PC-9 (cell line): Measurements from ENCODE around the gene NLGN1. TPM values are rescaled to one million over a fixed set of nuclear protein-coding genes. Genes with fewer than 3 reads are reported as not detected.

Source experiments
- BruUV-seq: library from RNA; stranded (reverse); fragments of 400-500 nt; replicated peaks from 2 replicates; lab custom pipeline; 2021; lab: Mats Ljungman, UMichigan
- CTCF ChIA-PET: fragments of 300-600 bp; sonication (Branson Sonifier 250); formaldehyde crosslinking; loops from one replicate; lab custom pipeline; 2022; ENCODE audit warnings: antibody characterized with exemption; lab: Charles Lee
- POLR2A ChIA-PET: fragments of 300-600 bp; sonication (Branson Sonifier 250); formaldehyde crosslinking; loops from one replicate; lab custom pipeline; 2022; ENCODE audit warnings: antibody characterized with exemption; ENCODE audit not compliant: unreplicated experiment; lab: Charles Lee
- DNase-seq, 2 experiments: peaks; one replicate each; pipeline versions ENCODE4 v3.0.0 to v3.0.0-alpha.2; 2015 to 2022; ENCODE audit warnings: mixed read lengths in 1 of 2
- H2AFZ ChIP-seq: fragments of 200-600 bp; sonication (generic); 2 replicates; pipeline ENCODE4 v1.8.1; 2017; ENCODE audit warnings: antibody characterized with exemption
- H3F3A ChIP-seq: fragments of 200-600 bp; sonication (generic); 2 replicates; pipeline ENCODE4 v1.8.1; 2017; ENCODE audit warnings: antibody characterized with exemption, mild to moderate bottlenecking, low read depth; ENCODE audit not compliant: insufficient read depth
- H3K27ac ChIP-seq: fragments of 200-600 bp; sonication (generic); 2 replicates; pipeline ENCODE4 v1.6.1; 2016; ENCODE audit warnings: mixed run types
- H3K27me3 ChIP-seq: fragments of 200-600 bp; sonication (generic); 2 replicates; pipeline ENCODE4 v1.6.1; 2016; ENCODE audit warnings: low read depth, mixed run types; ENCODE audit not compliant: insufficient read depth
- H3K36me3 ChIP-seq: fragments of 200-600 bp; sonication (generic); 2 replicates; pipeline ENCODE4 v1.6.1; 2016; ENCODE audit warnings: low read depth, mixed run types
- H3K4me1 ChIP-seq: fragments of 200-600 bp; sonication (generic); replicated peaks from 2 replicates; pipeline ENCODE4 v1.6.1; 2016; ENCODE audit warnings: mixed run types; ENCODE audit not compliant: insufficient read depth
- H3K4me2 ChIP-seq: fragments of 200-600 bp; sonication (generic); 2 replicates; pipeline ENCODE4 v1.6.1; 2017; ENCODE audit warnings: mixed run types
- H3K4me3 ChIP-seq: fragments of 200-600 bp; sonication (generic); 2 replicates; pipeline ENCODE4 v1.6.1; 2016; ENCODE audit warnings: mixed run types
- H3K79me2 ChIP-seq: fragments of 200-600 bp; sonication (generic); 2 replicates; pipeline ENCODE4 v1.6.1; 2017; ENCODE audit warnings: low read depth, mixed run types
- H3K9me2 ChIP-seq: fragments of 200-600 bp; sonication (generic); 2 replicates; pipeline ENCODE4 v1.8.1; 2017; ENCODE audit warnings: mild to moderate bottlenecking; ENCODE audit not compliant: insufficient read depth
- H3K9me3 ChIP-seq: fragments of 200-600 bp; sonication (generic); 2 replicates; pipeline ENCODE4 v1.8.1; 2016; ENCODE audit warnings: low read depth; ENCODE audit not compliant: insufficient read depth
- H4K20me1 ChIP-seq: fragments of 200-600 bp; sonication (generic); 2 replicates; pipeline ENCODE4 v1.8.1; 2017; ENCODE audit not compliant: insufficient read depth
- CTCF ChIP-seq: fragments of 200-600 bp; sonication (generic); conservative IDR thresholded peaks from 2 replicates; pipeline ENCODE4 v1.6.1; 2017; ENCODE audit warnings: mixed run types, antibody characterized with exemption, mild to moderate bottlenecking, moderate library complexity
- EZH2 ChIP-seq: fragments of 200-600 bp; sonication (generic); IDR thresholded peaks from 2 replicates; pipeline ENCODE4 v1.8.0; 2017; ENCODE audit warnings: antibody characterized with exemption, low read depth
- intact Hi-C: fragments of 100-400 bp; cut with micrococcal nuclease; formaldehyde crosslinking; loops from one replicate; pipeline ENCODE4 v1.10.0; 2022; ENCODE audit not compliant: unreplicated experiment
- total RNA-seq: library from RNA; stranded (reverse); gene quantifications from 2 replicates; pipeline ENCODE4 v1.2.3, GENCODE V29; 2021

NLGN1 gene
- total RNA-seq, 1 experiment from 2014 or later: 1.4 TPM

GRCh38 chr3:173976281-173976680 lies 578.7 kb downstream of the NLGN1 start:
- H3K4me3 ChIP-seq: no peak overlapping the region
- no peaks in the 10 kb centered on the region for H3K9me3 ChIP-seq
- DNase-seq: no peak
- H2AFZ ChIP-seq: no peak overlapping the region
- H3F3A ChIP-seq: no peaks in the 10 kb centered on the region
- BruUV-seq: no TSS peak
- H3K9me2 ChIP-seq: peaks cover 4% of the 10 kb centered on the region; the same call in 1 of the 2 replicates
- H3K4me2 ChIP-seq: no peak overlapping the region
- TF ChIP-seq CTCF (no peak), EZH2 (no peak)
- H3K36me3 ChIP-seq: no peaks in the 10 kb centered on the region
- no peaks in the 10 kb centered on the region for H3K27me3 ChIP-seq
- no peak overlapping the region for H3K27ac ChIP-seq
- ChIA-PET POLR2A (no interaction called here), CTCF (no interaction called here)
- no peaks in the 10 kb centered on the region for H4K20me1 ChIP-seq
- H3K79me2 ChIP-seq: no peaks in the 10 kb centered on the region
- intact Hi-C loops: no loop called here
- no peaks in the 10 kb centered on the region for H3K4me1 ChIP-seq

- Histone ChIP-seq H2AFZ (no peak overlapping the region), H3K9me2 (no peaks in the 10 kb centered on the region), H3K4me3 (no peak overlapping the region), H3K27me3 (no peaks in the 10 kb centered on the region), H3K36me3 (no peaks in the 10 kb centered on the region), H3K27ac (no peak overlapping the region), H3K9me3 (no peaks in the 10 kb centered on the region), H3K79me2 (no peaks in the 10 kb centered on the region), H4K20me1 (no peaks in the 10 kb centered on the region), H3K4me1 (no peaks in the 10 kb centered on the region), H3K4me2 (no peak overlapping the region), H3F3A (no peaks in the 10 kb centered on the region)
- BruUV-seq: no TSS peak
- no peak for TF ChIP-seq EZH2
- no peak for TF ChIP-seq CTCF
- ChIA-PET POLR2A (no interaction called here), CTCF (no interaction called here)
- no peak for DNase-seq
- intact Hi-C loops: no loop called here
These were observed 580.2 kb downstream of the NLGN1 start for GRCh38 chr3:173977747-173978146.

- no peaks in the 10 kb centered on the region for H3K9me3 ChIP-seq
- CTCF ChIA-PET: no interaction called here
- TF ChIP-seq EZH2 (no peak), CTCF (no peak)
- no peaks in the 10 kb centered on the region for H3K4me1 ChIP-seq
- H3F3A ChIP-seq: no peaks in the 10 kb centered on the region
- intact Hi-C loops: no loop called here
- H3K36me3 ChIP-seq: no peaks in the 10 kb centered on the region
- H3K4me3 ChIP-seq: no peak overlapping the region
- H3K27me3 ChIP-seq: no peaks in the 10 kb centered on the region
- no peak for DNase-seq
- 0 out of 2 replicates have a peak overlapping the region, but pooled peaks have one; percentile 7 for H2AFZ ChIP-seq
- no peak overlapping the region for H3K4me2 ChIP-seq
- no peaks in the 10 kb centered on the region for H3K79me2 ChIP-seq
- no peak overlapping the region for H3K27ac ChIP-seq
- no peaks in the 10 kb centered on the region for H3K9me2 ChIP-seq
- no peaks in the 10 kb centered on the region for H4K20me1 ChIP-seq
- POLR2A ChIA-PET: no interaction called here
- BruUV-seq: no TSS peak
These were observed 585.8 kb downstream of the NLGN1 start for GRCh38 chr3:173983343-173983742.
